Heart left ventricle (tissue), 13 donors: ENCODE results near the gene SHROOM2.

Experiments
- CTCF ChIP-seq, 12 donors: fragments of 200-600 bp; sonication (generic) in 4 of 12; IDR thresholded peaks; one replicate each; pipeline versions ENCODE4 v1.5.0 to v1.8.0; 2018 to 2022; ENCODE audit warnings: antibody characterized with exemption in 12 of 12, mild to moderate bottlenecking in 5 of 12
- POLR2A ChIP-seq, 2 donors: fragments of 450-650 bp; IDR thresholded peaks; one replicate each; pipeline ENCODE4 v1.6.1; 2017; ENCODE audit warnings: antibody characterized with exemption in 2 of 2, mild to moderate bottlenecking in 2 of 2, moderate library complexity in 2 of 2
- donor health status: ischemic (EF 13 %, LVEDD 7.1; RV severe dilation, severe dysfunction).
- donor health status: DM: no; HTN: yes; CAD: no.
- donor health status: DM: no; HTN: no; CAD: no.
- donor health status: ischemic (EF 25% LVEDD 6.9; RV normal size, moderate dysfunction).
- donor health status: ischemic (EF 25% LVEDD 5.7; RV mildly dilated, moderate dysfunction).
- donor health status: ischemic (EF 35%, LVEDD 5.7; RV mildly dilated, moderate dysfunction).
- donor health status: nonischemic (EF 11% LVEDD 7.7; RV severe dilation, severe dysfunction).
- donor health status: DM: yes; HTN: yes; CAD: no.
- donor health status: PGD.
- donor health status: ischemic (EF 29% LVEDD 5.4; RV normal size, mild dysfunction).
- donor health status: nonischemic (EF 23%, LVEDD 6.1; RV moderate dilation, normal function).

GRCh38 chrX:9825966-9826365 lies 39.7 kb downstream of the SHROOM2 start:
- TF ChIP-seq CTCF (IDR thresholded peaks at IDR 0.05): no peak
- no peak for TF ChIP-seq POLR2A (IDR thresholded peaks at IDR 0.05)
